GM21717 (cell line): Measurements from ENCODE around the gene PSMG4.

ENCODE experiments used
- ATAC-seq: cut with Tn5 transposase; IDR thresholded peaks from one replicate; pipeline ENCODE4 v1.9.1; 2021; ENCODE audit warnings: mild to moderate bottlenecking, moderate library complexity; ENCODE audit not compliant: unreplicated experiment

Gene PSMG4

DNA sequence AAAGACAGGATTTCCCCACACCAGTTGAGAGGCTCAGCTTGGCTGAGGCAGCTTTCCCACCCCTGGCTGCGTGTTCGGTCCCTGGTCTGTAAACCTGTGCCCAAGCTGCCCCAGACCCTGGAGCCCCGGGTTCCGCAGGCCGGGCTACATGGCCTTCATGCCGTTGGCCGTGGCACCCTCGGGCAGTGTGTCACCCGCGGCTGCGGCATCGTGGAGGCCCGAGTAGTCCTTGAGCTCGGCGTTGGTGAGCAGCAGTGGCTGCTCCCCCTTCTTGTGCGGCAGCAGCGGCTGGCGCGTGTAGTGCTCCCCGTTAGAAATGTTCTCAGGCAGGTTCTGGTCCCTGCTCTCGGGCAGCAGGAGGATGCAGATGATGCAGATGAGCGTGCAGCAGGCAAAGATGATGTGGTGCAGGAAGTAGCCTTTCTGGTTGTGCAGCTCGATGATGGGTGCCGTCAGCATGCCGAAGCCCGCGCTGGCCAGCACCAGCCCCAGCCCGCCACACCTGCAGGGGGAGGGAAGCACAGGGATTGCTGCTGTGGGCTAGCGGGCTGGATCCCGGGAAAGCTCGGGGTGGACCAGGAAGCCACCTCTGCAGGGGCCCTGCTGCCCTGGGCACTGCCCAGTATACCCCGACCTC is 14.3 kb downstream of the PSMG4 start:
- ATAC-seq: no peak

DNA sequence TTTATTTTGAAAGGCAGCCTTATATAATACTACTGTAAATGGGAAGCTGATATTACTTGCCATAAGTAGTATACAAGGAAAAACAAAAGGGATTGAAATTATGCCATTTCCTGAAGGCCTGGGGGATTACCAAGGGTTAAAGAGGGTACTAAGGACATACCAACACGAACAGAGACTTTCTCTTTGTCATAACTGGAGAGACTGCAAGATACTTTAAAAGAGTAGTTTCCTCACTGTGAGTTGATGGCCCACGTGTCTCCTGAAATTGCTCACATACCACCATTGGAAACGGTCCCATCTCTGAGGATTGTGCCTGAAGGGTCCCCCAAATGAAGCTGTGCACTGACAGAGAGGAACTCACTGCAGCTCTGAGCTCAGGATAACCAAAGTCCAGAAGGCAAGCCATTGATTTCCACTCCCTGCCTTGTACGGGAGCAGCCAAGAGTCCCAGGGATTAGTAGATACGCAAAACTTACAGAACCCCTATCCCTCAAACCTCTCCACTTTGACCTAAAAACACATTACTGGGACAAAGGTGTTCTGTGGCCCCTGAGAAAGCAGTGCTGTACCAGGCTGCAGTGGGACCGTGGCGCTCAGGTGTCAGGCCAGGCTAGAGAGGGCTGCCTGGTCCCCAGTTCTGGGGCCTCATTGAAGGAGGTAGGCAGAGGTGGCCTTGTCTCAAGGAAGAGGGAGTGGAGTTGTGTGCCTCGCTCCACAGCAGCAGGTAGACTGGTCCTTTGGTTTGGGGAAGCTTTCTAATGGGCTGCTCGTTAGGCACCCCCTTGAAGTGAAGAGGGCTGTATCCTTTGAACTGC is 15.2 kb downstream of the PSMG4 start:
- ATAC-seq: no peak

DNA sequence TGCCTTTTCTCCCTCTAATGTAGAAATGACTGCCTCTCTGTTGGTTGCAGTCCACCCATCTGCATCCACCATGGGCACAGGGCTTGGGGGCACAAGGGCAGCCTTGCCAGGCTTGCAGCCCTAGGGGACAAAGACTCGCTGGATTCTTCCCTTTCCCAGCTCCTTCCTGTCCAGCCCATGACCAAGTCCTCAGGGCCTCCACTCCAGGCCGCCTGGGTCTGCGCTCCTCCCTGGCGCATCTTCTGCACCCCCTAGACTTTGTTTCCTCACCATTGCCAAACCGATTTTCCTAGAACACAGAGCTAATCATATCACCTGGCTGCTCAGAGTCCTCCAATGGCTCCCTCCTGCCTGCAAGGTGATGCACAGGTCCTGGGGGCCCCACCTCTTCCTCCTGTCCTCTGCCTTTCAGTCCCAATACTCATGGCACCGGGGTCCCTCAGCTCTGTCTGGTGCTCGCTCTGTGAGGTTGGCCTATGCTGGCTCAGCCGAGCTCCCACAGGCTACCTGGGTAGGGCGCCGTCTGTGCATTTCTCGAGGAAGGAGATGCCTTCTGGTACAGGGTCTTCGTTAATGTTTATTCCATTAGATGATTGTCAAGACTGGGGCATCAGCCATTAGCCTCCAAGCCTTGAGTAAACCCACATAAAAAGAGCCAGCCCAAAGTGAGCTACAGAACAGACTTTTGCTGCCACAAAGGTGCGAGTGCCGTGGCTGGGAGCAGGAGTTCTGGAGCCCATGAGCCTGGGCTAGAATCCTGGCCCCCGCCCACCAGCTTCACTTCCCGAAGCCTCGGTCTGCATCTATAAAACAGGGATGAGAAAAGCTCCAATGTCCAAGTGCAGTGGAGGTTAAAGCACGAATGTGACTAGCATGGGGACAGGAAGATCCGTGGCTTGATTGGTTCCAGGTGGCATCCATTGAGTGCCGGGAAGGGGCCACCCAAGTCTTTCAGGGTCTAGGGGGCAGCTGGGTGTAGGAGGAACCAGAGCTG is 17.7 kb downstream of the PSMG4 start:
- no peak for ATAC-seq

DNA sequence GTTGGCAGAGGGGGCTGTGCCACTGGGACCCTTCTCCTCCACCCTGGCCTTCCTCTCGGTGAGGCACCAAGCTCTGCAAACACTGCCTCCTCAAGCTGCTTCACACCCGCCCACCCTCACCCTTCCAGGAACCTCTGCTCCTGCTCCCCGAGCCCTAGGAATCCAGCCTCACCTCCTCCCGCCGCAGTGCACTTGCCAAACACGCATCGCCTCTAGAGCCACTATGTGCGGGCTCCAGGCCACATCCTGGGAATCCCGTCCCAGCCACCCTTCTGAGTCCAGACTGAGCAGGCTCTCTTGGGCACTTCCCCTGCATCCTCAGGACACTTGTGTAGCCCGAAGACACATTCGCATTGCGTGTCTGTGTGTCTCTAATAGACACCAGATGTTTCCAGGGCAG is 18.5 kb downstream of the PSMG4 start:
- no peak for ATAC-seq

DNA sequence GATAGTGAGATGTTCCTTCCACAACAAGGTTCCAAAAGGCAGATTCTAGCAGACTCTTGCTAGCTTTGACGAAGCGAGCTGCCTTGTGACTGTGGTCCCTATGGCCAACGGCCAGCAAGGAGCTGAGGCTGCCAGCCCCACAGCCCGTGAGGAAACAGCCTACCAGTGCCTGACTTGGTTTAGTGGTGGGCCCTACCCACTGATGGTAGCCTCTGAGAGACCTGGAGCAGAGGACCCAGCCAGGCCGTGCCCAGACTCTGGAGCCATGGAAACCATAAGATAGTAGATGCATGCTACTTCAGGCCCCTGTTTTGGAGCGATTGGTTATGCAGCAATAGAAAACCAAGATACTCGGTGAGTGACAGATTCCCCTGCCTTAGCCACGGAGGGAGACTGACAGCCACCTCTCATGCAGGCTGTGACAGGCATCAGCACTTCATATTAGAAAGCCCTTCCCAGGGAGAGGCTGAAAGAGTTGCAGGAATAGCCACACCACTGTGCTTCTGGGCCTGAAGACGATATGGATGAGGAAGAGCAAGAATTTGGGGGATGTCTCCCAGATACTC is 19.2 kb downstream of the PSMG4 start:
- ATAC-seq: no peak

- no peak for ATAC-seq
Measured at GRCh38 chr6:3278691-3279090, 19.9 kb downstream of the PSMG4 start.

- ATAC-seq: no peak
Measured at GRCh38 chr6:3280091-3280490, 21.3 kb downstream of the PSMG4 start.

- ATAC-seq: no peak
Measured at GRCh38 chr6:3280866-3281465, 22.2 kb downstream of the PSMG4 start.

- ATAC-seq: no peak
Measured at GRCh38 chr6:3281631-3282475, 23.1 kb downstream of the PSMG4 start.

- no peak for ATAC-seq
Measured at GRCh38 chr6:3282476-3283236, 23.9 kb downstream of the PSMG4 start.

DNA sequence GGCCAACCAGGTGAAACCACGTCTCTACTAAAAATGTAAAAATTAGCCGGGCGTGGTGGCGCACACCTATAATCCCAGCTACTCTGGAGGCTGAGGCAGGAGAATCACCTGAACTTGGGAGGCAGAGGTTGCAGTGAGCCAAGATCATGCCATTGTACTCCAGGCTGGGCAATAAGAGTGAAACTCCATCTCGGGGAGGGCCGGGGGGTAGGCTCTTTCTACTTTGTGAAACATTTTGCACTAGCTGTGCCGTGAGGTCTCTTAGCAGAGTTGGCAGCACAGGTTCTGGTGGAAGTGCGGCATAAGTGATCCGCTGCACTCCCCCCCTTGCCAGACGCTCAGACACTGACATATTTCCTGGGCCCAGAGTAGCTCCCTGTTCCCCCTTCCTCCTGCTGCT is 24.5 kb downstream of the PSMG4 start:
- no peak for ATAC-seq

- no peak for ATAC-seq
Measured at GRCh38 chr6:3283641-3284435, 25.1 kb downstream of the PSMG4 start.

GRCh38 chr6:3284436-3284876 is 25.7 kb downstream of the PSMG4 start:
- no peak for ATAC-seq

GRCh38 chr6:3285049-3285639 is 26.4 kb downstream of the PSMG4 start:
- no peak for ATAC-seq

GRCh38 chr6:3285732-3286131 is 27.0 kb downstream of the PSMG4 start:
- ATAC-seq: no peak

- no peak for ATAC-seq
Measured at GRCh38 chr6:3286641-3287171, 28.0 kb downstream of the PSMG4 start.

- ATAC-seq: no peak
Measured at GRCh38 chr6:3287308-3287707, 28.6 kb downstream of the PSMG4 start.
